ENCODE data around the gene C2orf81. TPM values are rescaled to one million over a fixed set of nuclear protein-coding genes. Genes with fewer than 3 reads are reported as not detected.

The C2orf81 gene
- total RNA-seq, 1 donor from 2014 or later: 7.9 TPM

GRCh38 chr2:74371421-74371820, 50.0 kb downstream of the C2orf81 start:
- Mint-ChIP-seq H3K4me3 (peak overlapping the region; percentile 28), H3K36me3 (ENCODE audit: low read depth) (peaks cover 8% of the 10 kb centered on the region), H3K9me3 (no peaks in the 10 kb centered on the region), H3K4me1 (peaks cover 24% of the 10 kb centered on the region), H3K27me3 (ENCODE audit: low read depth) (no peaks in the 10 kb centered on the region), H3K27ac (ENCODE audit: unreplicated experiment) (no peak overlapping the region)
- DNase-seq (ENCODE audit: low read depth, low spot score): no peak
- TF ChIP-seq CTCF (conservative IDR thresholded peaks at IDR 0.05): no peak

GRCh38 chr2:74369976-74370375, 51.4 kb downstream of the C2orf81 start:
- Mint-ChIP-seq H3K4me3 (no peak overlapping the region), H3K36me3 (ENCODE audit: low read depth) (peaks cover 19% of the 10 kb centered on the region), H3K27ac (ENCODE audit: unreplicated experiment) (no peak overlapping the region), H3K27me3 (ENCODE audit: low read depth) (no peaks in the 10 kb centered on the region), H3K9me3 (no peaks in the 10 kb centered on the region), H3K4me1 (peaks cover 16% of the 10 kb centered on the region)
- DNase-seq (ENCODE audit: low read depth, low spot score): no peak
- no peak for TF ChIP-seq CTCF (conservative IDR thresholded peaks at IDR 0.05)

GRCh38 chr2:74368499-74368898, 52.9 kb downstream of the C2orf81 start:
- DNase-seq (ENCODE audit: low read depth, low spot score): no peak
- no peak overlapping the region for H3K27ac Mint-ChIP-seq (ENCODE audit: unreplicated experiment)
- no peak overlapping the region for H3K4me3 Mint-ChIP-seq
- H3K9me3 Mint-ChIP-seq: no peaks in the 10 kb centered on the region
- H3K4me1 Mint-ChIP-seq: peaks cover 3% of the 10 kb centered on the region
- no peak for TF ChIP-seq CTCF (conservative IDR thresholded peaks at IDR 0.05)
- H3K27me3 Mint-ChIP-seq (ENCODE audit: low read depth): no peaks in the 10 kb centered on the region
- peaks cover 25% of the 10 kb centered on the region for H3K36me3 Mint-ChIP-seq (ENCODE audit: low read depth)

GRCh38 chr2:74367789-74368188, 53.6 kb downstream of the C2orf81 start:
- Mint-ChIP-seq H3K27me3 (ENCODE audit: low read depth) (no peaks in the 10 kb centered on the region), H3K4me1 (no peaks in the 10 kb centered on the region), H3K27ac (ENCODE audit: unreplicated experiment) (no peak overlapping the region), H3K36me3 (ENCODE audit: low read depth) (peaks cover 25% of the 10 kb centered on the region), H3K9me3 (no peaks in the 10 kb centered on the region), H3K4me3 (no peak overlapping the region)
- TF ChIP-seq CTCF (conservative IDR thresholded peaks at IDR 0.05): no peak
- DNase-seq (ENCODE audit: low read depth, low spot score): no peak

GRCh38 chr2:74366036-74366435, 55.4 kb downstream of the C2orf81 start:
- no peak for TF ChIP-seq CTCF (conservative IDR thresholded peaks at IDR 0.05)
- H3K27ac Mint-ChIP-seq (ENCODE audit: unreplicated experiment): no peak overlapping the region
- H3K27me3 Mint-ChIP-seq (ENCODE audit: low read depth): no peaks in the 10 kb centered on the region
- no peak for DNase-seq (ENCODE audit: low read depth, low spot score)
- peaks cover 25% of the 10 kb centered on the region for H3K36me3 Mint-ChIP-seq (ENCODE audit: low read depth)
- H3K4me1 Mint-ChIP-seq: no peaks in the 10 kb centered on the region
- H3K9me3 Mint-ChIP-seq: no peaks in the 10 kb centered on the region
- no peak overlapping the region for H3K4me3 Mint-ChIP-seq
